ENCODE data around the gene POU6F2. TPM values are rescaled to one million over a fixed set of nuclear protein-coding genes. Genes with fewer than 3 reads are reported as not detected.

The POU6F2 gene
- total and polyA plus RNA-seq, 2 of the 4 experiments (the other 2 are of a cell fraction): not detected

GRCh38 chr7:38978491-38978890 lies 782 bp downstream of the POU6F2 start:
- Histone ChIP-seq H3K9ac (ENCODE audit: low read depth, low read length) (no peak overlapping the region), H3K14ac (replicated peaks; ENCODE audit: low read depth, low read length) (no peak overlapping the region), H2BK15ac (ENCODE audit: low read depth, low read length) (no peak overlapping the region), H3K9me1 (ENCODE audit: insufficient read depth, low read length) (no peaks in the 10 kb centered on the region), H3K9me3 (ENCODE audit: control insufficient read depth, insufficient read depth, low read length) (no peaks in the 10 kb centered on the region), H3K4ac (ENCODE audit: low read depth, low read length) (no peak overlapping the region), H2BK20ac (ENCODE audit: low read depth, low read length) (no peak overlapping the region), H4K91ac (ENCODE audit: insufficient read depth, low read depth, low read length) (no peak overlapping the region), H3K27ac (ENCODE audit: insufficient read depth, low read length) (no peak overlapping the region), H3K27me3 (ENCODE audit: control insufficient read depth, insufficient read depth, low read length) (peaks cover 20% of the 10 kb centered on the region), H3K4me1 (ENCODE audit: control insufficient read depth, insufficient read depth, low read length) (no peaks in the 10 kb centered on the region), H2BK5ac (ENCODE audit: low read depth, low read length, poor library complexity, severe bottlenecking) (no peak overlapping the region), H2AK9ac (replicated peaks; ENCODE audit: low read depth, low read length, poor library complexity) (no peak overlapping the region), H3K36me3 (ENCODE audit: control insufficient read depth, insufficient read depth, low read length) (no peaks in the 10 kb centered on the region), H2AFZ (replicated peaks; ENCODE audit: low read length, poor library complexity) (no peak overlapping the region), H4K8ac (ENCODE audit: low read depth in 2 of 2, low read length in 2 of 2) (no peak overlapping the region), H3K23ac (ENCODE audit: low read depth, low read length) (no peak overlapping the region), H3K4me3 (ENCODE audit: insufficient read depth, low read depth, low read length) (no peak overlapping the region), H3K18ac (ENCODE audit: low read depth, low read length) (no peak overlapping the region), H4K5ac (ENCODE audit: low read depth, low read length) (no peak overlapping the region), H2AK5ac (ENCODE audit: low read depth, low read length) (no peak overlapping the region), H4K20me1 (ENCODE audit: insufficient read depth, low read length) (no peaks in the 10 kb centered on the region), H3K79me1 (ENCODE audit: low read depth in 1 of 2, low read length in 2 of 2) (no peaks in the 10 kb centered on the region), H3K4me2 (ENCODE audit: low read depth, low read length) (no peak overlapping the region), H2BK120ac (ENCODE audit: low read depth, low read length) (no peak overlapping the region), H3K56ac (ENCODE audit: extremely low read depth, insufficient read depth, low read length) (no peak overlapping the region)
- WGBS, 2 experiments (ENCODE audit: extremely low coverage in 2 of 2, insufficient read length in 1 of 2): 21% methylated on average over 2 of the region's 5 CpGs; no CpG with 5 or more reads in 1 of the 2 experiments
- intact Hi-C loops (cut with micrococcal nuclease) (no loop called here), in situ Hi-C loops (cut with MboI; ENCODE audit: low sequenced_read_pairs) (no loop called here), dilution Hi-C loops (cut with HindIII; ENCODE audit: low sequenced_read_pairs, unreplicated experiment) (no loop called here)
- no TSS peak for BruUV-seq (replicated peaks)
- DNase-seq (no peak), ATAC-seq (ENCODE audit: low read depth) (no peak)
- CTCF ChIA-PET: no interaction called here
- POLR2A ChIA-PET (ENCODE audit: unreplicated experiment): no interaction called here
- TF ChIP-seq, protein P1, sequence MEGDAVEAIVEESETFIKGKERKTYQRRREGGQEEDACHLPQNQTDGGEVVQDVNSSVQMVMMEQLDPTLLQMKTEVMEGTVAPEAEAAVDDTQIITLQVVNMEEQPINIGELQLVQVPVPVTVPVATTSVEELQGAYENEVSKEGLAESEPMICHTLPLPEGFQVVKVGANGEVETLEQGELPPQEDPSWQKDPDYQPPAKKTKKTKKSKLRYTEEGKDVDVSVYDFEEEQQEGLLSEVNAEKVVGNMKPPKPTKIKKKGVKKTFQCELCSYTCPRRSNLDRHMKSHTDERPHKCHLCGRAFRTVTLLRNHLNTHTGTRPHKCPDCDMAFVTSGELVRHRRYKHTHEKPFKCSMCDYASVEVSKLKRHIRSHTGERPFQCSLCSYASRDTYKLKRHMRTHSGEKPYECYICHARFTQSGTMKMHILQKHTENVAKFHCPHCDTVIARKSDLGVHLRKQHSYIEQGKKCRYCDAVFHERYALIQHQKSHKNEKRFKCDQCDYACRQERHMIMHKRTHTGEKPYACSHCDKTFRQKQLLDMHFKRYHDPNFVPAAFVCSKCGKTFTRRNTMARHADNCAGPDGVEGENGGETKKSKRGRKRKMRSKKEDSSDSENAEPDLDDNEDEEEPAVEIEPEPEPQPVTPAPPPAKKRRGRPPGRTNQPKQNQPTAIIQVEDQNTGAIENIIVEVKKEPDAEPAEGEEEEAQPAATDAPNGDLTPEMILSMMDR (conservative IDR thresholded peaks at IDR 0.05; ENCODE audit: low read depth, low read length): no peak
- no peak for TF ChIP-seq NFE2L2 (IDR thresholded peaks at IDR 0.05; ENCODE audit: low read depth, low read length)
- TF ChIP-seq BHLHE40 (IDR thresholded peaks at IDR 0.05; ENCODE audit: low read depth, low read length): no peak
- TF ChIP-seq, protein P2, sequence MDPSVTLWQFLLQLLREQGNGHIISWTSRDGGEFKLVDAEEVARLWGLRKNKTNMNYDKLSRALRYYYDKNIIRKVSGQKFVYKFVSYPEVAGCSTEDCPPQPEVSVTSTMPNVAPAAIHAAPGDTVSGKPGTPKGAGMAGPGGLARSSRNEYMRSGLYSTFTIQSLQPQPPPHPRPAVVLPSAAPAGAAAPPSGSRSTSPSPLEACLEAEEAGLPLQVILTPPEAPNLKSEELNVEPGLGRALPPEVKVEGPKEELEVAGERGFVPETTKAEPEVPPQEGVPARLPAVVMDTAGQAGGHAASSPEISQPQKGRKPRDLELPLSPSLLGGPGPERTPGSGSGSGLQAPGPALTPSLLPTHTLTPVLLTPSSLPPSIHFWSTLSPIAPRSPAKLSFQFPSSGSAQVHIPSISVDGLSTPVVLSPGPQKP (IDR thresholded peaks at IDR 0.05; ENCODE audit: borderline replicate concordance, low read depth, low read length): no peak
- TF ChIP-seq MXI1 (IDR thresholded peaks at IDR 0.05; ENCODE audit: borderline replicate concordance, low read depth, low read length): no peak
- TF ChIP-seq RFX5 (IDR thresholded peaks at IDR 0.05; ENCODE audit: low read depth, low read length): no peak
- no peak for TF ChIP-seq SMC3 (IDR thresholded peaks at IDR 0.05; ENCODE audit: low read depth, low read length)
- no peak for TF ChIP-seq CHD1 (IDR thresholded peaks at IDR 0.05; ENCODE audit: low read depth, low read length)

Measured in IMR-90 (cell line).